ENCODE data around the gene GLCE. TPM values are rescaled to one million over a fixed set of nuclear protein-coding genes. Genes with fewer than 3 reads are reported as not detected.

GLCE gene
- polyA plus RNA-seq = 10 to 100 TPM in 1 of 3 donors, 1 to 10 TPM in 2; 5.1 to 13.2 (median 6.7) TPM

DNA sequence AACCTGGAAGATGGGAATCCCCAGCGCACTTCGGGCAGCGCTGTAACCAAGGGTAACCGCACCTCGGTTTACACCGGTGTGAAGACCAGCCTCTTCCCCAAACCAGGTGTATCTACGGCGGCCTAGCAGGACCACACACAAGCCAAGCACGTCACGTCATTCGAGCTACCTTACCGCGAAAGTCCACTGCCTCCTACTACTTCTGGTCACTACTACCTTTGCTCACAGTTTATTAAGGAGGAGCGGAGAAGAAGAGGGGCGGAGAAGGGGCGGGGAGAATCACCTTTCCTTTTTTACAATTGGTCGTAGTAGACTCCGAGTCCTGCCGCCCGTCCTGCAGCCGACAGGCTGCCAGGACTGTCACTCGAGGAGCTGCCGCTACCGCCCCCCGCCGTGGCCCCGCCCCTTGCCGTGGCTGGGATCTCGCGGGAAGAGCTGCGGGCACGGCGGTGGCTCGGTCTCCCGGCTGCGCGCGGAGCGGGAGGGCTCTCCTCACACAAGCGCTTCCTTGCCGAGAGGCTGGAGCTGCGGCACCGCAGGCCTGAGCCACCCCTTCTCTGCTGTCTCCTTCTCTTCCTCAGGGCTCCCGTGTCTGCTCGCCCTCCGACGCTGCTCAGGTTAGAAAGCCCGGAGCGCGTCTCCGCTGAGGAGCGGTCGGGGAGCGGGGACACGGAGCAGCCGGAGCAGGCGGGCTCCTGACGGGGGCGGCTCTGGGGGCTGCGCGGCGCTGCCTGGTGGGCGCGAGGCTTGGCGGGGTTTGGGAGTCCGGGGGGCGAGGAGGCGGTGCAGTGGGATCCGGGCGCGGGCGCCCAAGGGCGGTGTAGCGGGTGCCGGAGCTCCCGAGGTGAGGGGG lies at the start of gene GLCE:
Gene GLCE, plus strand, starts transcription at position 495 of the 853 bp plus-strand sequence. CDS start 95,172 bp downstream, outside the sequence.
- H3K27ac ChIP-seq (ENCODE audit: low read depth, low read length) = no peak within 1 kb of the TSS
- 0 to 1% (median 1%) methylated on average over 75 to 76 of the region's 76 CpGs for WGBS, 3 donors

DNA sequence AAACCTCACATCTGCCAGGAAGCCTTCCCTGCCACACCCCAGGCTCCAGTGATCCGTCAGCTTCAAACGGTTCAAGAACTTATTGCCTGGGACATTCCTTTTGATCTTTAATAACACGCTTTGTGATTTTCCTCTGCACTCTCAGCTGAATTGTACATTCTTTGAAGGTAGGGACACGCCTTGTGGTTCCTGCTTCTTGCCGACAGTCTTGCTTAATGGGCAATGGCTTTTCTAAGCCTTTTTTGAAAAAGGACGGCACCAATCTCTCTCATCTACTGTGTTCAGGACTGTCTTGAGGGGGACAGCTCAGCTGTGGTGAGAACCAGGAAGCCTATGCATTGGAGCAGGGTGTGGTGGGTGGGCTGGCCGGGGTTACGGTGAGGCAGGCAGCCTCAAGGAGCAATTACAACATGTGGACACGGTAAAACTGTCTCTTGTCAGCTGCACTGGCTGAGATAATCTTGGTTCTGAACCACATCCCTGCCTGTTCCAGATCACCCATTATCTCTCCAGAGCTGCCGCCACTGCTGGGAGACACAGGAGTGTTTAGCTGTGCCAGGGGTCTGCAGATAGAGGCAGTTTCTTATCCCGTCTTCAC lies 46.0 kb upstream of the GLCE start:
- 68 to 73% (median 69%) methylated on average over 11 of the region's 11 CpGs for WGBS, 3 donors
- no peak overlapping the region for H3K27ac ChIP-seq (ENCODE audit: low read depth, low read length)

DNA sequence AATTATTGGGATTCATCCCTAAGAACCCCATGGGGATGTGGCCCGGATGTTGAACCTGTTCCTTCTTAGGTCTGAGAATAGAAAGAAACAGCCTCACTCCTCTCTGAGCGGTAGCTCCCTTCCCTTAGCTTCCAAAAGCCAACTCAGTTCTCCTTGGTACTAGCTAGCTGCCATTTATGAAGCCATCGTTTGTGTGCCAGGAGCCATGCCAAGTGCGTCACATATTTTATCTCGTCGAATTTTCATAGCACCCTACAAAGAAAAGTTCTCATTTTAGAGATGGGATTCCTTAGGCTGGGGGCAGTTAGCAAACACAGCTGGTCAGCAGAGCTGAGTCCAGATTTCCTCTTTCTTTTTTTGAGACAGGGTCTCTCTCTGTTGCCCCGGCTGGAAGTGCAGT lies 45.4 kb upstream of the GLCE start:
- 75 to 90% (median 89%) methylated on average over 7 of the region's 7 CpGs for WGBS, 3 donors
- H3K27ac ChIP-seq (ENCODE audit: low read depth, low read length) = no peak overlapping the region

DNA sequence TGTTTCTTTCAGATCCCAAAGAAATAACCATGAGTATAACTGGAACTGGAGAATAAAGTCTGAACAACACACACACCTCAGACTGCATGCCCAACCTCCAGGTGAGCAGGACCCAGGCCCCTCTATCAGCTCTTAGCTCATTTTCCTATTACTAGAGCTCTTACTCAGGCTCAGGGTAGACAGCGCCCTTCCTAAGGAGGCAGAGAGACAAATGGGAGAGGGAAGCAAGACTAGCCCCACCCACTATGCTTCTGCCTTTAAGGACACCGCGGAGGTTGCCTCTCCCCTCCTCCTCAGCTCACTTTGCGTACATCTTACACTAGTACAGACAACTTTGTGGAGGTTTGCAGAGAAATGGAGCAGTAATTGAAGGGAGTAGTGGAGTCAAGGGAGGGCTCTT lies 44.0 kb upstream of the GLCE start:
- no peak overlapping the region for H3K27ac ChIP-seq (ENCODE audit: low read depth, low read length)
- WGBS, 3 donors = 57 to 77% (median 74%) methylated on average over 4 of the region's 4 CpGs

DNA sequence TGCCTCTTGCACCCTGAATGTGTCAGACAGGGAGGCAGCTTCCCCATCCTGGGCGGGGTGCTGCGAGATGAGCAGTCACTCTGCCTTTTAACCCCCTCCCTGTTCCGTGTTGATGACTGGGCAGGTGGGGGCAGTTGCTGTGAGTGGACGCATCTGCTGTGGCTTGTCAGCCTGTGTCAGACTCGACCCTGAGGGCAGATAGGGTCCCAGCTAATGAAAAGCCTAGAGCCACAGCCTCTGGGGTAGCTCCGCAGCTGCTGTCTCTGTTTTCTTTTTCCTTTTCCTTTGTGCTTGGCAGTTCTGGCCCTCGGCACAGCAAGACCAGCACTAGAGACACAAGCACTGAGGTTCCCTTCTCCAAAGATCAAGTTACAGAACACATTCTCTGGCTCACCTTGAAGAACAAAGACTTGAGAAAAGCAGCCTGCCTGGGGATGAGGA lies 43.0 kb upstream of the GLCE start:
- WGBS, 3 donors = 42 to 73% (median 69%) methylated on average over 7 of the region's 7 CpGs
- no peak overlapping the region for H3K27ac ChIP-seq (ENCODE audit: low read depth, low read length)

DNA sequence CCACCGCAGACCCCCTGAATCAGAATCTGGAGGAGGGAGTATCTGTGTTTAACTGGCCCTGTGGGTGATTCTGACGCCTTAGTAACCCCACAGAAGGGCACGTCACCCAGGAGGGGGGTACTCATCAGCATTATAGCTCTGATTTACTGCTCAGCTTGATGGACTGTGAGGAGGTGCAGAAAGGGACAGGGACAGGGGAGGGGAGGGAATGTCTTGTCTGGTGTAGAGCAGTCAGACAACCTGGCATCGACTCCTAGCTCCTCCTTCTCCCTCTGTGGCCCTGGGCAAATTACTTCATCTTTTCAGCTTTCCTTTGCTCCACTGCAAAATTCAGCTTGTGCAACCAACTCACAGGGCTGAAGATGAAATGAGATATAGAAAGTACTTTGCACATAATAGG lies 42.3 kb upstream of the GLCE start:
- WGBS, 3 donors = 39 to 63% (median 60%) methylated on average over 4 of the region's 4 CpGs
- H3K27ac ChIP-seq (ENCODE audit: low read depth, low read length) = no peak overlapping the region

DNA sequence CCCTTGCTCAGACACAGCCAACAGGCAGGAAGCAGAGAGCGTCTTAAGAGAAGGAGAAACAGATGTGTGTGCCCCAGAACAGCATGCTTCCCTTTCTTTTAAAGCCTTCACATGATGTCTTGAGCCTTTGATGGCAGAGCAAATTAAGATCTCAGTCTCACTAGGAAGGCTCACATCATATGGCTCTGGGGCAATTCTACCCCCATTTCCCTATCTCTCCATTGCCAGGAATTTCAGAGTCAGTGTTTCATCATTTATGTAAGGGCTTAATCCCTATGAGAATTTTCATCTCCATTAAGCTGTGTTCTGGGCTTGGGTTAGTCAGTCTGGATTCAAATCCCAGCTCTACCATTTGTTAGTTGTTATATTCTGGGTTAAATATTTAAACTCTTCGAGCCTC lies 41.4 kb upstream of the GLCE start:
- H3K27ac ChIP-seq (ENCODE audit: low read depth, low read length) = no peak overlapping the region
- WGBS, 3 donors = 43 to 69% (median 50%) methylated on average over 2 of the region's 2 CpGs

DNA sequence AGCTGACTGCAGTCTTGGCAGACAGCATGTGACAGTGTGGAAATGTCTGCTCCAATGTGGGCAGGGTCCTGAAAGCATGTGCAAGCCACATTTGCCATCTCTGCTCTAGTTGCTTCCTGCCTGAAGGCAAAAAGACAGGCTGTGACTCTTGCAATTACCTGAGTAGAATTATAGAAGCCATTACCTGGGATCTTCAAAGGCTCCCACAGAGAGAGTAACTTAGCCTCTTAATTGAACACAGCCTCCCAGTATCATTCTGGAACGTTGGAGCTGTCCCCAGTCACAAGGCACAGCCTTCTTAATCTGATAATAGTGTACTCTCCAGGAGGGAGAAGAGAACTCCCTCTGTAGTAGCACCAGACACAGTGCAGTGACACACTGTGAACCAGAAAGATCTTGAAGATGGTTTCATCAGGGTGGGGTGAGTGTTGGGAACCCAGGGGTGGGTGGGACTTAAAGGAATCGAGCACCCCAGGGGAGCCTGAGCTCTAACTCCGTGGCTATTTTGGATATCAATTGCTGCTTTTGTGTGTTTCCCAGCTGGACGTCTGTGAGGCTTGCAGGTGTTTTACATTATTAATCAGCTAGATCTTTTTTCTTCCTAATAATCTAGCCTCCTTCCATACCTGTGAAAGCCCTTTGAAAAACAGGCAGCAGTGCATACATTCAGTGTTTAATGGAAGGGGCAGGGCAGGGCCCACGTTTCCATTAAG lies 40.6 kb upstream of the GLCE start:
- no peak overlapping the region for H3K27ac ChIP-seq (ENCODE audit: low read depth, low read length)

DNA sequence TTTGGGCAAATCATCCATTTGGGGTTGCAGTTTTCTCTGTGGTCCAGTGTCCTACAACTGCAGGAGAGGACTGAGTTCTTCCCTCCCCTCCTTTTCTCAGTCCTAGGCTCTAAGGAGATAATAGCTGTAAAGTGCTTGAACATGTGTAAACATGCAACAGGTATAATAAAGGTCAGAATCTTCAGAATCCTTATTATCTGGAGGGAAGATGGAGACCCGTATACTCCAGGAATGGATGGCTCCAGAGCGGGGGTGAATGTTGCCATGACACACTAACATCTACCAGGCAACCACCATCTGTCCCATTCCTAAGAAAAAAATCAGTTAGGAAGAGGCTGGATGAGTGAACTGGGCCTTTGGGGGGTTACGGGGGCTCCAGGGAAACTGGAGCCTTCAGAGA lies 39.7 kb upstream of the GLCE start:
- no peak overlapping the region for H3K27ac ChIP-seq (ENCODE audit: low read depth, low read length)
- 85 to 98% (median 94%) methylated on average over 3 of the region's 3 CpGs for WGBS, 3 donors

More for the DNA sequence above, 40.6 kb upstream of the GLCE start:
- WGBS, 3 donors = 45 to 62% (median 55%) methylated on average over 5 of the region's 5 CpGs

DNA sequence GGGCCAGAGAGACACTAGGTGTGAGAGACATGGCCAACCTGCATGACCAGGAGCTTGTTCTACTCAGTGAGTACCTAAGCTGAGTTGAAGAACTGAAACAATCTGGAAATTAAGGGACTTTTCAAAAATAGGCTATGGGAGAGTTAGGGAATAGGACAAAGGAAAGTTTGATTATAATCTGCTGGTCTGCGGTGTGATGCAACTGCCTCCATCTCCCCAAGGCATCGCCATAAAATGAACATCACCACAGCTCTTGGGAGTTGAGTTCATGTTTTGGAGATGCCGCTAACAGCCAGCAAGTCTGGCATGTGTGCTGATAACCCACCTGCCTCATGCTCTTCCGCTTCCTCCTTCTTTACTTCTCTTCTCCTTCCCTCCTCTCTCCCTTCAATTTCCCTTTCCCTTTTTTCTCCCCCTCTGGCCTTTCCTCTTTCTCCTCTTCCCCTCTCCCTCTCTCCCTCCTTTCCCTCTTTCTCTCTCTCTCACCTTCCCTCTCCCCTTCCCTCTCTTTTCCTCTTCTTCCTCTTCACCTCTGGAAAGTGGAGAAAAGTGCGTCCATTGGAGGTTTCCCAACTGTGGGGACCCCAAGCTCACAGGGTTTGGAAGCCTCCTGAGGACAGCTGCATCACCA lies 39.1 kb upstream of the GLCE start:
- no peak overlapping the region for H3K27ac ChIP-seq (ENCODE audit: low read depth, low read length)
- 79 to 98% (median 89%) methylated on average over 5 of the region's 5 CpGs for WGBS, 3 donors

DNA sequence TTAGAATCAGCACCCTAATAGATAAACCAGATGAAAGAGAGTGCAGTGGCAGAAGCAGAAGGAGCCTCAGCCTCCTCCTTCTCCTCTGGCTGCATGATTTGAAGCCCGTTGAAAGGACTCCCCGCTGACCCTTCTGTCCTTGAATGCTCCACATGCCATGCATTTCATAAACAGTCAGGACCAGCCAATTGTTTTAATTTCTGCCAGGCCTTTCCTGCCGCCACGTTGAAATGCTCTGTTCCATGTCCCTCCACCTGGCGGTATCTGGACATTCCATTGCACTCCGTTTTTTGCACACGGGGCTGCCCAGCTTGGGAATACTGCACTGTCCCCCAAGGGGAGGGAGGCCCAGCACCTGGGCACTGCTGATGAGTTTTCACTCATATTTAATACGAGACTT lies 35.2 kb upstream of the GLCE start:
- WGBS, 3 donors = 66 to 77% (median 73%) methylated on average over 8 of the region's 8 CpGs

DNA sequence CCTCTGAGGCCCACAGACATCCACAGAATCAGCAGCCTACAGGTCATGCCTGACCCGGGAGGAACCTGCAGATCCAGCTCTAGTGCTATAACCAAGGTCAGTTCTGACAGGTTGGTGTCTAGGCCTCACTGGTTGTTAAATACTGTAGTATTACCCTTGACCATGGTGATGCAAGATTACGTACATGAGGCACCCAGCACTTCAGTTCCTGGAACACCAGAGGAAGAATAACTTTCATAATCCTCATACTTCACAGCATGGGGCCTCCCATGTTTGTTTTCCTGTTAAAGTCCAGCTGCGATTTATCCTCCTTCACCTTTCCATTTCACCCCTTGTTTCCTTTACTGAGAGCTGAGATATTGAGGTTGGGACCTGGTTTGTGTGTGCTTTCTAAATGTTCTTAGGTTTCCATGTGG lies 34.4 kb upstream of the GLCE start:
- WGBS, 3 donors = 48 to 62% (median 50%) methylated on average over 3 of the region's 3 CpGs
- H3K27ac ChIP-seq (ENCODE audit: low read depth, low read length) = no peak overlapping the region

More for the DNA sequence above, 35.2 kb upstream of the GLCE start:
- H3K27ac ChIP-seq (ENCODE audit: low read depth, low read length) = no peak overlapping the region

DNA sequence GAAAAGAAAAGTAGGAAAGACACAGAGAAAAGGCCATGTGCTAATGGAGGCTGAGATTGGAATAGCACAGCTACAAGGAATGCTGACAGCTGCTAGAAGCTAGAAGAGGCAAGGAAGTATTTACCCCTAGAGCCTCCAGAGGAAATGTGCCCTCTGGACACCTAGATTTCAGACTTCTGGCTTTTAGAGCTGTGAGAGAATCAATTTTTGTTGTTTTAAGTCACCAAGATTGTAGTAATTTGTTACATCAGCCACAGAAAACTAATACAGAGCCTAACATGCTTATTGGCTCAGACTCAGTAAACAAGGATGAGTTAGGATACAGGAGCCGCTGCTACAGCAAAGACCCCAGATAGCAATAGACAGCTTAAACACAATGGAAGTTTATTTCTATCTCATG lies 33.1 kb upstream of the GLCE start:
- no peak overlapping the region for H3K27ac ChIP-seq (ENCODE audit: low read depth, low read length)
- WGBS, 3 donors = 92 to 98% (median 97%) methylated on average over 1 of the region's 1 CpG

DNA sequence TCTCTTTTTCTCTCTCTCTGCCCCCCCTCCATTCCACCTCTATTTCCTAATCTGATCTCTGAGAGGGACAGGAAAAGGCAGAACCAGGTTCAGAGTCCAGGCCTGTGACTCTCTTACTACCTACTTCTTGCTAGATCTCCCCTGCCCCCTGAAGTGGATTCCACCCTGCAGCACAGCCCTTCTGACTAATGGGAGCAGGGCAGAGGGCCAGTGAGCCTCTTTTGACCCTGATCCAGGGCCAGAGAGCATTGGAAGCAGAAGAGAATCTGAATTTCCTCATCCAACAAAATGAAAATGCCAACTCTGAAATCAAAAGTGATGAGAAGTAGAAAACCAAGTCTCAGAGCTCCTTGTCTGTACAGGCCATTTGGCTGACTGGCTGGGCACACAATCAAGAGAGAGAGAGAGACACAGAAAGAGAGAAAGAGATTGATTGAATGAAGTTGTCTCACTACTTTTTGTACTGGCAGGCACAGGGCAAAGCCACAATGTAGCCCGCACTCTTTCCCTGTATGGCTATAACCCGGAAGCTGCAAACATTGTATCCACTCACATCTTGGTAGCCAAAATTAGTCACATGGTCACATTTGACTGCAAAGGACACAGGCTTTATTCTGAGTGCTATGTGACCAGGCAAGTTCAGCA lies 31.6 kb upstream of the GLCE start:
- WGBS, 3 donors = 60 to 82% (median 72%) methylated on average over 2 of the region's 2 CpGs
- H3K27ac ChIP-seq (ENCODE audit: low read depth, low read length) = no peak overlapping the region

DNA sequence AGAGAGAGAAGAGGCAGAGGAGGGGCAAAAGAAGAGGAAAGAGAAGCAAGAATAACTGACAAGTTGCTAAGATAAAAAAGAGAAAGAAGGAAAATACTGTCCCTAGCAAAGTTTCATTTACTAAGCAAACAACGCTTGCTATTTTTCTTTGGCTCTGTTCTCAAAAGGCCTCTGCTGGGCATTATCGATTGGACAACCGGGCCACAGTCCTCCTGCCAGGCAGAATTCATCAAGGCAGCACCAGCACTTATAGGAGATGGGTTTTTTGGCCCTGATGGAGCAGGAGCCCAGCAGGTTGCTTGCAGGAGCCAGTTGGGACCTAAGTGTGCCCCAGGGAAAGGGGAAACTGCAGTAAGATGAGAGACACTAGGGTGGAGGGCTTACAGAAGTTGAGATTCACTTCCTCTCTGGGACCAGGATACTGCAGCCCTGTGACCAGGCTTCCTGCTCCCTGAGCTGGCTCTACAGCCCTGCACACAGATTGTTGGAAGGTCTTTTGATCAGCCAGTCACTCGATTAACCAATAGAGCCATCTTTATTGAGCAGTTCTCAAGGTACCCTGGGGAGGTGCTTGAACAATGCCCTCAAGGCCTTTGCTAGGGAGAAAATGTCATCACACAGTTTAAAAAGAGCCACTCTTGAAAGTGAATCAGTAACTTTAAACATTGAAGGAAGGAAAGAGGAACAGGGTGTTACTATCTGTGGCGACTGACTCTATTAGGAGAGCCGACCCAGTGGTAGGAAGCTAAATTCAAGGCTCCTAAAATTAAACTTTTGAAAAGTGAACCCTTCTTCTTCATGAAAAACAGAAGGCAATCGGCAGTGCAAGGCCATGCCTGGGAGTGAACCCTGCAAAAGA lies 28.8 kb upstream of the GLCE start:
- no peak overlapping the region for H3K27ac ChIP-seq (ENCODE audit: low read depth, low read length)

DNA sequence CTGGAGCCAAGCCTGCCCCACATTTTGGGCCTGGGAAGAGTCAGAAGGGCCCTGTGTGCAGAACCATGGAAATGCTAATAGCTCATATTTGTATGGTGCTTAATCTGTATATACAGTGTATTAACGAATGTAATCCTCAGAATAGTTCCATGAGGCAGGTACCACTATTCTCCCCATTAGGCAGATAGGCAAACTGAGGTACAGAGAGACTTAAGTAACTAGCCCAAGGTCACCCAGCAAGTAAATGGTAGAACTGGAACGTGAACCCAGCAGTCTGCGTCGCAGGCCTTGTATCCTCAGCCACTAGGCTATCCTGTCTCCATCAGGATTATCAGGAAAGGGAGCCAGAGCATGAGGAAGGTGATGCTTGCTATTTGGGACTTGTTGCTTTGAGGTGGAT lies 28.0 kb upstream of the GLCE start:
- 87 to 96% (median 93%) methylated on average over 4 of the region's 4 CpGs for WGBS, 3 donors
- no peak overlapping the region for H3K27ac ChIP-seq (ENCODE audit: low read depth, low read length)

More for the DNA sequence above, 28.8 kb upstream of the GLCE start:
- 69 to 79% (median 78%) methylated on average over 7 of the region's 7 CpGs for WGBS, 3 donors

Data from adipose tissue (tissue), 3 donors.